Neural cell (in vitro differentiated cells): ENCODE data around the gene CACNA2D1. TPM values are rescaled to one million over a fixed set of nuclear protein-coding genes. Genes with fewer than 3 reads are reported as not detected.

Experiments used
- H2AFZ ChIP-seq: fragments of 200-600, 300-800 bp; sonication (generic), shearing (Covaris generic); 2 replicates; pipeline ENCODE4 v1.6.0; 2014; ENCODE audit warnings: low read depth, mild to moderate bottlenecking, antibody characterized with exemption, low read length, moderate library complexity
- H3F3A ChIP-seq: fragments of 200-600 bp; shearing (Covaris generic); 2 replicates; pipeline ENCODE4 v1.6.1; 2016; ENCODE audit warnings: mild to moderate bottlenecking, moderate library complexity, mixed read lengths, antibody characterized with exemption, low read length; ENCODE audit not compliant: insufficient read depth, poor library complexity, severe bottlenecking
- H3K27ac ChIP-seq: fragments of 200-600, 300-800 bp; sonication (generic), shearing (Covaris generic); 2 replicates; pipeline ENCODE4 v1.5.1; 2014; ENCODE audit warnings: mild to moderate bottlenecking, low read length, moderate library complexity
- H3K27me3 ChIP-seq: fragments of 300-800, 200-600 bp; sonication (generic), shearing (Covaris generic); 2 replicates; pipeline ENCODE4 v1.6.0; 2014; ENCODE audit warnings: mild to moderate bottlenecking, low read depth, low read length, moderate library complexity; ENCODE audit not compliant: insufficient read depth
- H3K36me3 ChIP-seq: fragments of 300-800, 200-600 bp; sonication (generic), shearing (Covaris generic); 2 replicates; pipeline ENCODE4 v1.5.1; 2014; ENCODE audit warnings: mild to moderate bottlenecking, antibody characterized with exemption, low read length, moderate library complexity; ENCODE audit not compliant: insufficient read depth
- H3K4me2 ChIP-seq: fragments of 300-800, 200-600 bp; sonication (generic), shearing (Covaris generic); 2 replicates; pipeline ENCODE4 v1.6.0; 2014; ENCODE audit warnings: mild to moderate bottlenecking, low read length
- H3K4me3 ChIP-seq: fragments of 300-800, 200-600 bp; sonication (generic), shearing (Covaris generic); 2 replicates; pipeline ENCODE4 v1.5.1; 2014; ENCODE audit warnings: mild to moderate bottlenecking, low read length, moderate library complexity
- H3K79me2 ChIP-seq: fragments of 200-600 bp; shearing (Covaris generic); replicated peaks from 2 replicates; pipeline ENCODE4 v1.6.0; 2014; ENCODE audit warnings: mild to moderate bottlenecking, low read length, moderate library complexity; ENCODE audit not compliant: insufficient read depth
- H3K9ac ChIP-seq: fragments of 300-800, 200-600 bp; sonication (generic), shearing (Covaris generic); 2 replicates; pipeline ENCODE4 v1.6.1; 2016; ENCODE audit warnings: mild to moderate bottlenecking, low read length, mixed read lengths
- H3K9me2 ChIP-seq: fragments of 200-600 bp; shearing (Covaris generic); 2 replicates; pipeline ENCODE4 v1.6.1; 2016; ENCODE audit warnings: mild to moderate bottlenecking, low read length, mixed read lengths; ENCODE audit not compliant: insufficient read depth
- H3K9me3 ChIP-seq: fragments of 200-600, 300-800 bp; sonication (generic), shearing (Covaris generic); 2 replicates; pipeline ENCODE4 v1.6.1; 2016; ENCODE audit warnings: mild to moderate bottlenecking, mixed run types, low read length, moderate library complexity, mixed read lengths
- H4K20me1 ChIP-seq: fragments of 200-600 bp; shearing (Covaris generic); 2 replicates; pipeline ENCODE4 v1.6.1; 2016; ENCODE audit warnings: mild to moderate bottlenecking, mixed run types; ENCODE audit not compliant: insufficient read depth
- EP300 ChIP-seq: fragments of 450-650 bp; conservative IDR thresholded peaks from 2 replicates; pipeline ENCODE4 v1.6.1; 2014; ENCODE audit warnings: antibody characterized with exemption, mild to moderate bottlenecking, moderate library complexity; ENCODE audit not compliant: poor library complexity, severe bottlenecking
- EZH2 ChIP-seq: fragments of 200-600, 300-800 bp; shearing (Covaris generic), sonication (generic); IDR thresholded peaks from 2 replicates; pipeline ENCODE4 v1.6.1; 2014; ENCODE audit warnings: antibody characterized with exemption, low read length, borderline replicate concordance, mild to moderate bottlenecking; ENCODE audit not compliant: insufficient read depth, poor library complexity, severe bottlenecking
- MXI1 ChIP-seq: fragments of 450-650 bp; conservative IDR thresholded peaks from 2 replicates; pipeline ENCODE4 v1.6.1; 2014; ENCODE audit warnings: antibody characterized with exemption, mild to moderate bottlenecking; ENCODE audit not compliant: poor library complexity, severe bottlenecking
- POLR2AphosphoS5 ChIP-seq: IDR thresholded peaks from 2 replicates; pipeline ENCODE4 v1.6.1; 2012
- RAD21 ChIP-seq: fragments of 450-650 bp; conservative IDR thresholded peaks from 2 replicates; pipeline ENCODE4 v1.6.1; 2014; ENCODE audit warnings: antibody characterized with exemption, mild to moderate bottlenecking, moderate library complexity
- REST ChIP-seq: IDR thresholded peaks from 2 replicates; pipeline ENCODE4 v1.6.1; 2012; ENCODE audit warnings: borderline replicate concordance
- SMC3 ChIP-seq: fragments of 450-650 bp; conservative IDR thresholded peaks from 2 replicates; pipeline ENCODE4 v1.6.1; 2014; ENCODE audit warnings: antibody characterized with exemption, mild to moderate bottlenecking, moderate library complexity; ENCODE audit not compliant: poor library complexity
- TAF1 ChIP-seq: IDR thresholded peaks from 2 replicates; pipeline ENCODE4 v1.6.1; 2012; ENCODE audit warnings: low read depth
- polyA plus RNA-seq: library from polyadenylated mRNA; depleted of rRNA; stranded (reverse); fragments of >200 nt; gene quantifications from 2 replicates; pipeline ENCODE4 v1.2.3, GENCODE V29; 2014
- TF ChIP-seq, protein P1 (sequence below): fragments of 450-650 bp; IDR thresholded peaks from 2 replicates; pipeline ENCODE4 v1.5.1; 2014; ENCODE audit warnings: antibody characterized with exemption, mild to moderate bottlenecking, moderate library complexity; ENCODE audit not compliant: poor library complexity, severe bottlenecking

Gene CACNA2D1
- polyA plus RNA-seq, 1 donor from 2014 or later, result 7.0 TPM

DNA sequence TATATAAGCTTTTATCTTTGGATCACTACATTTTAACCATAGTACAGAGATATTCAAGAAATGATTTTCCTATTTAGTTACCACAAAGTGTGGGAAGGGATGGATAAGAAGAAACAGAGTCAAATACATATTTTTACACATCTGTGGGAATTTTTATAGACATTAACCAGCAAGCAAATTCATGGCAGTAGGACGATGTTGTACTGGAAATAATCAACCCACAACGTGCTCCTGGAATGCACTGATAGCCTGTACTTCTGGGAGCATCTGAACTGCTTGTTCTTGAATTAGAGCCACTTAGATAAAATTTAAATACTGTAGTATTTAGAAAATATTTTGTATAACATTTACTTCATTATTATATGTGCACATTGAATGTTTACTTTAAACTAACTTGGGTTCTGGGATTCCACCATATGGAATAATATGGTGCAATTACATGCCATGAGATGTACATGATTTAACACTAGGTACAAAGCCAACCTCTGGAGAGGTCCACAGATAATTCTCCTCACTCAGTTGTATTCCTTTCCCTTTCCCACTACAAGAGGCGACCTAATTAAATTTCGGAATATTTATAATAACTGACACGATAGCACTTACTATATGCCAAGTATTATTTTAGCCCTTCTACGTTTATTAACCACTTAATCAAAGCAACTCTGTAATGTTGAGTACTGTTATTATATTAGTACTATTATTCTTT, 508.8 kb downstream of the CACNA2D1 start:
- Histone ChIP-seq H3K27ac (no peak overlapping the region), H3K4me3 (no peak overlapping the region), H3K4me2 (no peak overlapping the region), H3K27me3 (no peaks in the 10 kb centered on the region), H3K9ac (no peak overlapping the region), H3F3A (no peaks in the 10 kb centered on the region), H2AFZ (no peak overlapping the region), H3K9me3 (no peaks in the 10 kb centered on the region), H3K9me2 (no peaks in the 10 kb centered on the region), H4K20me1 (no peaks in the 10 kb centered on the region), H3K79me2 (no peaks in the 10 kb centered on the region), H3K36me3 (no peaks in the 10 kb centered on the region)
- no peak for TF ChIP-seq POLR2AphosphoS5
- TF ChIP-seq REST, result no peak
- TF ChIP-seq EP300, result no peak
- TF ChIP-seq, protein P1, sequence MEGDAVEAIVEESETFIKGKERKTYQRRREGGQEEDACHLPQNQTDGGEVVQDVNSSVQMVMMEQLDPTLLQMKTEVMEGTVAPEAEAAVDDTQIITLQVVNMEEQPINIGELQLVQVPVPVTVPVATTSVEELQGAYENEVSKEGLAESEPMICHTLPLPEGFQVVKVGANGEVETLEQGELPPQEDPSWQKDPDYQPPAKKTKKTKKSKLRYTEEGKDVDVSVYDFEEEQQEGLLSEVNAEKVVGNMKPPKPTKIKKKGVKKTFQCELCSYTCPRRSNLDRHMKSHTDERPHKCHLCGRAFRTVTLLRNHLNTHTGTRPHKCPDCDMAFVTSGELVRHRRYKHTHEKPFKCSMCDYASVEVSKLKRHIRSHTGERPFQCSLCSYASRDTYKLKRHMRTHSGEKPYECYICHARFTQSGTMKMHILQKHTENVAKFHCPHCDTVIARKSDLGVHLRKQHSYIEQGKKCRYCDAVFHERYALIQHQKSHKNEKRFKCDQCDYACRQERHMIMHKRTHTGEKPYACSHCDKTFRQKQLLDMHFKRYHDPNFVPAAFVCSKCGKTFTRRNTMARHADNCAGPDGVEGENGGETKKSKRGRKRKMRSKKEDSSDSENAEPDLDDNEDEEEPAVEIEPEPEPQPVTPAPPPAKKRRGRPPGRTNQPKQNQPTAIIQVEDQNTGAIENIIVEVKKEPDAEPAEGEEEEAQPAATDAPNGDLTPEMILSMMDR, result no peak
- no peak for TF ChIP-seq RAD21
- no peak for TF ChIP-seq MXI1
- TF ChIP-seq EZH2, result no peak
- no peak for TF ChIP-seq SMC3
- no peak for TF ChIP-seq TAF1

- H3K4me3 ChIP-seq, result no peak overlapping the region
- H3K79me2 ChIP-seq, result no peaks in the 10 kb centered on the region
- no peaks in the 10 kb centered on the region for H4K20me1 ChIP-seq
- H3K27me3 ChIP-seq, result no peaks in the 10 kb centered on the region
- H3K9ac ChIP-seq, result no peak overlapping the region
- H3F3A ChIP-seq, result no peaks in the 10 kb centered on the region
- H3K4me2 ChIP-seq, result no peak overlapping the region
- no peaks in the 10 kb centered on the region for H3K36me3 ChIP-seq
- no peak overlapping the region for H2AFZ ChIP-seq
- H3K9me2 ChIP-seq, result no peaks in the 10 kb centered on the region
- no peak overlapping the region for H3K27ac ChIP-seq
- no peaks in the 10 kb centered on the region for H3K9me3 ChIP-seq
- TF ChIP-seq EP300 (no peak), TAF1 (no peak), SMC3 (no peak), RAD21 (no peak), MXI1 (no peak), POLR2AphosphoS5 (no peak), EZH2 (no peak), REST (no peak)
- TF ChIP-seq, protein P1, result no peak
Measured at GRCh38 chr7:81932936-81933335, 510.6 kb downstream of the CACNA2D1 start.
